HG03064 (cell line): ENCODE data around the gene CAP2.
"Not testable (repeated sequence)": the region's sequence is repeated elsewhere in the genome, so short reads cannot be mapped to it uniquely, and the experiment has no call there.

Source experiments
- ATAC-seq: cut with Tn5 transposase; IDR thresholded peaks from one replicate; pipeline ENCODE4 v1.9.1; 2021; ENCODE audit warnings: low read depth; ENCODE audit not compliant: unreplicated experiment

CAP2 gene

GRCh38 chr6:17562636-17563035 lies 169.2 kb downstream of the CAP2 start:
- ATAC-seq, result no peak

- ATAC-seq, result no peak
Observed at GRCh38 chr6:17565399-17565798, 172.0 kb downstream of the CAP2 start.

- no peak for ATAC-seq
Observed at GRCh38 chr6:17574866-17575560, 181.6 kb downstream of the CAP2 start.

GRCh38 chr6:17577059-17577458 lies 183.7 kb downstream of the CAP2 start:
- ATAC-seq, result no peak

- no peak for ATAC-seq
Observed at GRCh38 chr6:17580518-17581048, 187.2 kb downstream of the CAP2 start.

GRCh38 chr6:17581282-17581681 lies 187.9 kb downstream of the CAP2 start:
- ATAC-seq, result not testable (repeated sequence)

GRCh38 chr6:17583811-17584210 lies 190.4 kb downstream of the CAP2 start:
- ATAC-seq, result no peak

- ATAC-seq, result no peak
Observed at GRCh38 chr6:17584241-17584803, 190.9 kb downstream of the CAP2 start.

GRCh38 chr6:17585766-17586490 lies 192.5 kb downstream of the CAP2 start:
- ATAC-seq, result no peak

- ATAC-seq, result not testable (repeated sequence)
Observed at GRCh38 chr6:17586623-17587022, 193.2 kb downstream of the CAP2 start.

- no peak for ATAC-seq
Observed at GRCh38 chr6:17588011-17588410, 194.6 kb downstream of the CAP2 start.

- ATAC-seq, result no peak
Observed at GRCh38 chr6:17589406-17590096, 196.2 kb downstream of the CAP2 start.

GRCh38 chr6:17591287-17591686 lies 197.9 kb downstream of the CAP2 start:
- no peak for ATAC-seq

- ATAC-seq, result no peak
Observed at GRCh38 chr6:17593246-17593645, 199.9 kb downstream of the CAP2 start.

- ATAC-seq, result no peak
Observed at GRCh38 chr6:17596085-17596484, 202.7 kb downstream of the CAP2 start.

- ATAC-seq, result peak; percentile 91
Observed at GRCh38 chr6:17599877-17600526, 206.6 kb downstream of the CAP2 start, which contains the start of gene FAM8A1. FAM8A1 (plus strand) TSS chr6:17600302; CDS start chr6:17600410, 108 bp downstream.

- peak; percentile 50 for ATAC-seq
Observed at GRCh38 chr6:17600527-17601385, 207.4 kb downstream of the CAP2 start.

- ATAC-seq, result no peak
Observed at GRCh38 chr6:17601386-17601703, 207.9 kb downstream of the CAP2 start.

GRCh38 chr6:17602888-17603287 lies 209.5 kb downstream of the CAP2 start:
- no peak for ATAC-seq

GRCh38 chr6:17606606-17607005 lies 213.2 kb downstream of the CAP2 start:
- ATAC-seq, result no peak
